Natural killer cell (primary cell): ENCODE results near the gene PLEKHH2. TPM values are rescaled to one million over a fixed set of nuclear protein-coding genes. Genes with fewer than 3 reads are reported as not detected.
"Not testable (repeated sequence)": the region's sequence is repeated elsewhere in the genome, so short reads cannot be mapped to it uniquely, and the experiment has no call there.

Experiments used
- ATAC-seq, 3 donors: fragments of 150-1000 bp in 2 of 3; fragments of 200-7000 bp in 1 of 3; cut with Tn5 transposase; 1 replicate in 1 of 3; 2 replicates in 2 of 3; pipeline ENCODE4 v1.10.0; 2021; ENCODE audit warnings: mild to moderate bottlenecking in 2 of 3, moderate library complexity in 2 of 3
- DNase-seq, 2 donors: peaks; one replicate each; pipeline versions ENCODE4 v3.0.0 to v3.0.0-alpha.2; 2013 to 2021; ENCODE audit warnings: mixed read lengths in 1 of 2
- H3K27ac ChIP-seq: one replicate; pipeline ENCODE4 v1.5.1; 2013; ENCODE audit warnings: mild to moderate bottlenecking, low read length
- H3K27me3 ChIP-seq: one replicate; pipeline ENCODE4 v1.6.1; 2013; ENCODE audit warnings: low read length; ENCODE audit not compliant: control insufficient read depth, insufficient read depth
- H3K36me3 ChIP-seq: one replicate; pipeline ENCODE4 v1.6.1; 2013; ENCODE audit warnings: low read length; ENCODE audit not compliant: control insufficient read depth, insufficient read depth
- H3K4me1 ChIP-seq: one replicate; pipeline ENCODE4 v1.6.1; 2013; ENCODE audit warnings: low read length; ENCODE audit not compliant: control insufficient read depth, insufficient read depth
- H3K4me3 ChIP-seq: one replicate; pipeline ENCODE4 v1.5.1; 2013; ENCODE audit warnings: low read length
- H3K9me3 ChIP-seq: one replicate; pipeline ENCODE4 v1.6.1; 2013; ENCODE audit warnings: low read length; ENCODE audit not compliant: control insufficient read depth, insufficient read depth
- H3K27ac Mint-ChIP-seq, 2 donors: one replicate each; pipeline ENCODE4 v1.8.0; 2022; ENCODE audit warnings: mild to moderate bottlenecking in 2 of 2, mixed read lengths in 2 of 2, moderate library complexity in 1 of 2
- H3K27me3 Mint-ChIP-seq, 2 donors: one replicate each; pipeline ENCODE4 v1.8.0; 2022; ENCODE audit warnings: low read depth in 2 of 2, mixed read lengths in 2 of 2
- H3K36me3 Mint-ChIP-seq: one replicate; pipeline ENCODE4 v1.8.0; 2022; ENCODE audit warnings: mixed read lengths
- H3K4me1 Mint-ChIP-seq, 2 donors: one replicate each; pipeline ENCODE4 v1.8.0; 2022; ENCODE audit warnings: mixed read lengths in 2 of 2
- H3K4me3 Mint-ChIP-seq: one replicate; pipeline ENCODE4 v1.8.0; 2022; ENCODE audit warnings: mild to moderate bottlenecking, moderate library complexity, mixed read lengths
- H3K9me3 Mint-ChIP-seq, 2 donors: one replicate each; pipeline ENCODE4 v1.8.0; 2022; ENCODE audit warnings: mixed read lengths in 2 of 2
- CTCF ChIP-seq: fragments of 200-600 bp; IDR thresholded peaks from one replicate; pipeline ENCODE4 v1.8.0; 2022; ENCODE audit warnings: antibody characterized with exemption
- WGBS: methylation state at CpG from one replicate; pipeline ENCODE4 v1.1.7; 2013; ENCODE audit warnings: missing lambda C conversion rate; ENCODE audit not compliant: insufficient coverage; 5-methylcytosine and 5-hydroxymethylcytosine counted together
- intact Hi-C: fragments of 100-400 bp; cut with micrococcal nuclease; formaldehyde crosslinking; loops from one replicate; pipeline ENCODE4 v1.14.2; 2022
- total RNA-seq, 4 donors: library from RNA; stranded (reverse); fragments of 120-200 nt in 1 of 4; gene quantifications; one replicate each; pipeline versions ENCODE4 v1.2.3 to v1.2.4, GENCODE V29; 2013 to 2022

Gene PLEKHH2
- total RNA-seq, 3 donors from 2014 or later (not counting 1 experiment from before 2014, with no cell fraction given), result 0.07 to 0.28 (median 0.19) TPM

GRCh38 chr2:43725711-43726246, 88.7 kb downstream of the PLEKHH2 start:
- no peak overlapping the region for H3K4me3 Mint-ChIP-seq
- 95% methylated on average over 2 of the region's 3 CpGs for WGBS
- intact Hi-C loops, result no loop called here
- H3K27ac ChIP-seq, result no peak overlapping the region
- no peaks in the 10 kb centered on the region for H3K36me3 Mint-ChIP-seq
- no peaks in the 10 kb centered on the region for H3K9me3 Mint-ChIP-seq
- DNase-seq (no peak), ATAC-seq (no peak)
- H3K27ac Mint-ChIP-seq, result no peak overlapping the region
- peaks cover 9 to 23% of the 10 kb centered on the region in 2 donors for H3K27me3 Mint-ChIP-seq
- no peak for TF ChIP-seq CTCF
- no peaks in the 10 kb centered on the region for H3K4me1 ChIP-seq
- no peak overlapping the region for H3K4me3 ChIP-seq
- H3K27me3 ChIP-seq, result peaks cover 2% of the 10 kb centered on the region
- no peaks in the 10 kb centered on the region for H3K4me1 Mint-ChIP-seq
- H3K9me3 ChIP-seq, result no peaks in the 10 kb centered on the region
- no peaks in the 10 kb centered on the region for H3K36me3 ChIP-seq

GRCh38 chr2:43726961-43727633, 90.0 kb downstream of the PLEKHH2 start:
- H3K27ac ChIP-seq, H3K4me3 Mint-ChIP-seq, H3K27me3 ChIP-seq, H3K9me3 Mint-ChIP-seq, DNase-seq, intact Hi-C loops, H3K36me3 Mint-ChIP-seq, H3K36me3 ChIP-seq, H3K4me1 Mint-ChIP-seq, H3K27ac Mint-ChIP-seq, ATAC-seq, H3K4me1 ChIP-seq, H3K4me3 ChIP-seq, H3K9me3 ChIP-seq: not testable (repeated sequence)
- peaks cover 9 to 23% of the 10 kb centered on the region in 2 donors for H3K27me3 Mint-ChIP-seq
- 93% methylated on average over 11 of the region's 14 CpGs for WGBS

GRCh38 chr2:43727634-43728014, 90.6 kb downstream of the PLEKHH2 start:
- Histone ChIP-seq H3K36me3 (no peaks in the 10 kb centered on the region), H3K9me3 (no peaks in the 10 kb centered on the region), H3K4me1 (no peaks in the 10 kb centered on the region), H3K27ac (no peak overlapping the region), H3K4me3 (no peak overlapping the region), H3K27me3 (peaks cover 2% of the 10 kb centered on the region)
- no peaks in the 10 kb centered on the region for H3K9me3 Mint-ChIP-seq
- TF ChIP-seq CTCF, result no peak
- H3K27me3 Mint-ChIP-seq, result peaks cover 13 to 24% of the 10 kb centered on the region in 2 donors
- intact Hi-C loops, result no loop called here
- no peaks in the 10 kb centered on the region for H3K4me1 Mint-ChIP-seq
- no peaks in the 10 kb centered on the region for H3K36me3 Mint-ChIP-seq
- H3K4me3 Mint-ChIP-seq, result no peak overlapping the region
- DNase-seq (no peak), ATAC-seq (no peak)
- no peak overlapping the region for H3K27ac Mint-ChIP-seq
- 100% methylated on average over 2 of the region's 2 CpGs for WGBS

GRCh38 chr2:43729491-43730174, 92.6 kb downstream of the PLEKHH2 start:
- Mint-ChIP-seq H3K4me1 (no peaks in the 10 kb centered on the region), H3K27ac (no peak overlapping the region), H3K9me3 (no peaks in the 10 kb centered on the region), H3K27me3 (peaks cover 6 to 22% of the 10 kb centered on the region in 2 donors), H3K36me3 (no peaks in the 10 kb centered on the region), H3K4me3 (no peak overlapping the region)
- Histone ChIP-seq H3K4me3 (no peak overlapping the region), H3K36me3 (no peaks in the 10 kb centered on the region), H3K27ac (no peak overlapping the region), H3K4me1 (no peaks in the 10 kb centered on the region), H3K27me3 (peaks cover 2% of the 10 kb centered on the region), H3K9me3 (no peaks in the 10 kb centered on the region)
- TF ChIP-seq CTCF, result no peak
- WGBS, result 75% methylated on average over 4 of the region's 5 CpGs
- intact Hi-C loops, result no loop called here
- ATAC-seq (no peak), DNase-seq (no peak)
